Stimulated activated naive B cell treated with anti-CD40 and anti-IgM and Interleukin-4, amounts not matched to agents 10 μg/mL and 1 μg/mL and 100 μg/mL, for 72 hours (primary cell): ENCODE data around the gene JUND.

Experiments
- ATAC-seq, 2 donors: fragments of 150-1000 bp; cut with Tn5 transposase; replicated peaks; 2 replicates each; pipeline ENCODE4 v1.10.0; 2021; ENCODE audit warnings: moderate library complexity in 1 of 2
- DNase-seq: peaks from one replicate; pipeline ENCODE4 v3.0.0; 2021
- H3K27ac Mint-ChIP-seq: one replicate; pipeline ENCODE4 v1.8.0; 2022; ENCODE audit warnings: mild to moderate bottlenecking, mixed read lengths
- H3K27me3 Mint-ChIP-seq, 2 donors: one replicate each; pipeline ENCODE4 v1.8.0; 2022; ENCODE audit warnings: mixed read lengths in 2 of 2
- H3K36me3 Mint-ChIP-seq, 2 donors: one replicate each; pipeline ENCODE4 v1.8.0; 2022; ENCODE audit warnings: mixed read lengths in 2 of 2, mild to moderate bottlenecking in 1 of 2
- H3K4me1 Mint-ChIP-seq, 2 donors: one replicate each; pipeline ENCODE4 v1.8.0; 2022; ENCODE audit warnings: mixed read lengths in 2 of 2, mild to moderate bottlenecking in 1 of 2
- H3K4me3 Mint-ChIP-seq, 2 donors: one replicate each; pipeline ENCODE4 v1.8.0; 2022; ENCODE audit warnings: mild to moderate bottlenecking in 2 of 2, mixed read lengths in 2 of 2, moderate library complexity in 1 of 2
- H3K9me3 Mint-ChIP-seq, 2 donors: one replicate each; pipeline ENCODE4 v1.8.0; 2022; ENCODE audit warnings: mixed read lengths in 2 of 2, mild to moderate bottlenecking in 1 of 2

The JUND gene

DNA sequence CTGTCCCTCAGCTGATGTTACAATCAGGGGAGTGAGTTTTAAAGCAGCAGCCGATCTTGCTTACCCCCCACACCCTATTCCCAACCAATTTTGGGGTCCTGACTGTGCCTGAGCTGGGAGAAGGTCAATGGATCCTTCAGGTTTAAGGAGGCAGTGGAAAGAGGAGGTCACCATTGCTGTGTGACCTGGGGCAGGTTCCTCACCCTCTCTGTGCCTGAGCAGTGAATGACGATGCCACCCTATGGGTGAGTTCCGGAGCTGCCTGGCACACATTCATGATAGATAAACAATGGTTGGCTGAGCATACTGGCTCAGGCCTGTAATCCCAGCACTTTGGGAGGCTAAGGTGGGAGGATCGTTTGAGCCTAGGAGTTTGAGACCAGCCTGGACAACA lies 20.3 kb upstream of the JUND start:
- Mint-ChIP-seq H3K4me1 (peaks cover 34 to 68% of the 10 kb centered on the region in 2 donors), H3K27ac (peak overlapping the region; percentile 77), H3K36me3 (peaks cover 18 to 19% of the 10 kb centered on the region in 2 donors), H3K27me3 (no peaks in the 10 kb centered on the region), H3K9me3 (no peaks in the 10 kb centered on the region), H3K4me3 (no peak overlapping the region)
- ATAC-seq (no peak), DNase-seq (no peak)

DNA sequence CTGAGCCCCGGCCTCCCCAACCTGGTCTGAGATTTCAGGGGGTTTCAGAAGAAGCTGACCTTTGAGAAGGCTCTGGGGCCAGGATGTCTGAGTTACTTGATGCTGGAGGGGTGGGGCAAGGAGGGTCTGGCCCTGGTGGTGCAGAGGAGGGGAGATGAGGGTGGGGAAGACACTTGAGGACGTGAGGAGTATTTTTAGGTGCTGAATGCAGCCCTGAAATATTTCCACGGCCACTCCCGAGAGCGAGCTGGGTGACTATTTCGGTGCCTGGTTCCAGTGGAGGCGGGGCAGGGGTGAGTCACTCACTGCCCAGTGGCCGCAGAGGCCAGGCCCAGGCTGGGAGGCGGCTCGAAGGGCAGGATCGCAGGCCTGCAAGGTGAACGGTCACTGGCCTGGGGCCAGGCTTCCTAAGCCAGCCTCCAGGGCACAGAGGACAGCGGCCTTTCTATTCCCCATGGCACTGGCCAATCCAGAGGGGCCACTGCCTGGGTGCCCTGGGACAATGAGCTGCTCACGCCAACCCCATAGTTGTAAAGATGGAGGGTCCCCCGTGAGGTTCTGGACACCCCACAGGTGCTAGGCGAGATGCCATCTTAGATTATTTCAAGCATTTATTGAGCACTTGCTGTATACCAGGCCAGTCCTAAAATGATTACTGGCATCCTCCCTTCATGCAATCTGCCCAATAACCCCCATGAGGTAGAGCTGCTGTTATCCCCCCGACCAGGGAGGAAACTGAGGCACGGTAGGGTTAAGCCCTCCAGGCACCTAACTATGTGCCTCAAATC lies 19.7 kb upstream of the JUND start:
- no peaks in the 10 kb centered on the region for H3K27me3 Mint-ChIP-seq
- H3K4me1 Mint-ChIP-seq, result peaks cover 31 to 68% of the 10 kb centered on the region in 2 donors
- DNase-seq (no peak), ATAC-seq (no peak)
- peak overlapping the region; percentile 65 for H3K27ac Mint-ChIP-seq
- H3K4me3 Mint-ChIP-seq, result no peak overlapping the region
- peaks cover 15 to 16% of the 10 kb centered on the region in 2 donors for H3K36me3 Mint-ChIP-seq
- H3K9me3 Mint-ChIP-seq, result no peaks in the 10 kb centered on the region

DNA sequence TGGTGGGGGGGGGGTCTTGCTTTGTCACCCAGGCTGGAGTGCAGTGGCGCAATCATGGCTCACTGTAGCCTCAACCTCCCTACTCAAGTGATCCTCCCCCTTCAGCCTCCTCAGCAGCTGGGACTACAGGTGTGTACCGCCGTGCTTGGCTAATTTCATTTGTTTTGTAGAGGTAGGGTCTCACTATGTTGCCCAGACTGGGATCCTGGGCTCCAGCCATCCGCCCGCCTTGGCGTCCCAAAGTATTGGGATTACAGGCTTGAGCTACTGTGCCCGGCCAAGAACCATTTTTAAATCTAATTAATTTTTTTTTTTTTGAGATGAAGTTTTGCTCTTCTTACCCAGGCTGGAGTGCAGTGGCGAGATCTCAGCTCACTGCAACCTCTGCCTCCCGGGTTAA lies 18.2 kb upstream of the JUND start:
- Mint-ChIP-seq H3K27ac (no peak overlapping the region), H3K4me3 (no peak overlapping the region), H3K9me3 (peaks cover 5% of the 10 kb centered on the region in 2 donors), H3K27me3 (no peaks in the 10 kb centered on the region), H3K4me1 (peaks cover 31 to 66% of the 10 kb centered on the region in 2 donors), H3K36me3 (peaks cover 16 to 25% of the 10 kb centered on the region in 2 donors)
- DNase-seq (no peak), ATAC-seq (no peak)

DNA sequence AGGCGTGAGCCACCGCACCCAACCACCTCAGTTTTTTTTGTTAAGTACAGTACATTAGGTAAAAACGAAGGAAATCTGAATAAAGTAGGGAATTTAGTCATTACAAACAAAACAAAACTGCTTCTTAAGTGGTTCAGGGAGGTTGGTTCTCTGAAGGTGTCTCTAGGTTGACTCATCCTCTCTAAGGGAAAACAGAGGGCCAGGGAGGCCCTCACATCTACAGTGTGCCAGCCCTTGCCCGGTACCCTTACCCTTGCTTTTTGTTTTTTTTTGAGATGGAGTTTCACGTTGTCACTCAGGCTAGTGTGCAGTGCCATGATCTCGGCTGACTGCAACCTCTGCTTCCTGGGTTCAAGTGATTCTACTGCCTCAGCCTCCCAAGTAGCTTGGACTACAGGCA lies 17.2 kb upstream of the JUND start:
- H3K27me3 Mint-ChIP-seq, result no peaks in the 10 kb centered on the region
- H3K27ac Mint-ChIP-seq, result peak overlapping the region; percentile 42
- H3K4me1 Mint-ChIP-seq, result peaks cover 28 to 66% of the 10 kb centered on the region in 2 donors
- peaks cover 5% of the 10 kb centered on the region in 2 donors for H3K9me3 Mint-ChIP-seq
- peaks cover 16 to 26% of the 10 kb centered on the region in 2 donors for H3K36me3 Mint-ChIP-seq
- ATAC-seq, result no peak
- no peak for DNase-seq
- H3K4me3 Mint-ChIP-seq, result no peak overlapping the region

DNA sequence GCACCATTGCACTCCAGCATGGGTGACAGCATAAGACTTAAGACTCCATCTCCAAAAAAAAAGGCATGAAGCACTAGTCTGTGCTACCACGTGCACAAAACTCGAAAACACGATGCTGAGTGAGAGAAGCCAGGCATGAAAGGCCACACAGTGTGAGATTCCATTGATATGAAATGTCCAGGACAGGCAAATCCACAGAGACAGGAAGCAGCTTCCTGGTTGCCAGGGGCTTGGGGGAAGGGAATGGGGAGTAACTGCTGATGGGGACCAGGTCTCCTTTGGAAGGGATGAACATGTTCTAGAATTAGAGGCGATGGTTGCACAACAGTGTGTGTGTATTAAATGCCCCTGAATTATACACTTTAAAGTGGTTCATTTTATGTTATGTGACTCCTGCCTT lies 15.9 kb upstream of the JUND start:
- peaks cover 5% of the 10 kb centered on the region in 2 donors for H3K9me3 Mint-ChIP-seq
- peaks cover 15 to 29% of the 10 kb centered on the region in 2 donors for H3K36me3 Mint-ChIP-seq
- H3K4me1 Mint-ChIP-seq, result peaks cover 30 to 65% of the 10 kb centered on the region in 2 donors
- DNase-seq, result no peak
- no peak overlapping the region for H3K4me3 Mint-ChIP-seq
- ATAC-seq, result no peak
- peak overlapping the region; percentile 69 for H3K27ac Mint-ChIP-seq
- no peaks in the 10 kb centered on the region for H3K27me3 Mint-ChIP-seq

DNA sequence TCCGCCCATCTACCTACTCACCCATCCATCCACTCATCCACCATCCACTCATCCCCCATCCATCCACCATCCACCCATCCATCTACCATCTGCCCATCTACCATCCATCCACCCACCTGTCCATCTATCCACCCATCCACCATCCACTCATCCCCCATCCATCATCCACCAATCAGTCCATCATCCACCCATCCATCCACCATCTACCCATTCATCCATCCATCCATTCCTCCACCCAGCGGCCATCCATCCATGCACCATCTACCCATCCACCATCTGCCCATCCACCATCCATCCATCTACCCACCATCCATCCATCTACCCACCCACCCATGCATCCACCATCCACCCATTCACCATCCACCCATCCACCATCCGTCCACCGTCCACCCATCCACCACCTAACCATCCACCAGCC lies 13.6 kb upstream of the JUND start:
- H3K36me3 Mint-ChIP-seq, result peaks cover 17 to 37% of the 10 kb centered on the region in 2 donors
- DNase-seq (no peak), ATAC-seq (no peak)
- peaks cover 5% of the 10 kb centered on the region in 2 donors for H3K9me3 Mint-ChIP-seq
- peak overlapping the region; percentile 5 to 8 for H3K4me3 Mint-ChIP-seq
- H3K27me3 Mint-ChIP-seq, result no peaks in the 10 kb centered on the region
- peak overlapping the region; percentile 98 for H3K27ac Mint-ChIP-seq
- peaks cover 38 to 69% of the 10 kb centered on the region in 2 donors for H3K4me1 Mint-ChIP-seq

DNA sequence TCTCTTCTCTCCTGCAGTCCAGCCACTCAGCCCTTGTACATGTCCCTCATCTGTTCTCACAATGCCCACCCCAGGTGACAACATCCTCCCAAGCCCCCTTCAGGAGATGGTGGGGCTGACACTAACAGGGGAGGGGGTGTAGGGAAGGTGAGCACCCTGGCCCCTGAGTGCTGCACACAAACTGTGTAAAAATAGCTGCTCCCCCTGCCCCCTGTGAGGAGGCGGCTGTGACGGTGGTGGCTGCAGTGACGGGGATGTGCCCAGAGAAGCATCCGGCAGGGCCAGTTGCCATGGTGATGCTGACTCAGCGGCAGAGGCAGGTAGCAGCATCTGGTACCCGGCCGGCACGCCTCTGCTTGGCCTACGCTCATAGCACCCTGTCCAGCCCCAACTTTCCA lies 13.0 kb upstream of the JUND start:
- ATAC-seq, result peak; percentile 19 to 22
- peaks cover 17 to 37% of the 10 kb centered on the region in 2 donors for H3K36me3 Mint-ChIP-seq
- H3K4me1 Mint-ChIP-seq, result peaks cover 44 to 75% of the 10 kb centered on the region in 2 donors
- DNase-seq, result peak; percentile 76
- peaks cover 5% of the 10 kb centered on the region in 2 donors for H3K9me3 Mint-ChIP-seq
- peak overlapping the region; percentile 83 to 89 for H3K4me3 Mint-ChIP-seq
- peak overlapping the region; percentile 98 for H3K27ac Mint-ChIP-seq
- no peaks in the 10 kb centered on the region for H3K27me3 Mint-ChIP-seq

DNA sequence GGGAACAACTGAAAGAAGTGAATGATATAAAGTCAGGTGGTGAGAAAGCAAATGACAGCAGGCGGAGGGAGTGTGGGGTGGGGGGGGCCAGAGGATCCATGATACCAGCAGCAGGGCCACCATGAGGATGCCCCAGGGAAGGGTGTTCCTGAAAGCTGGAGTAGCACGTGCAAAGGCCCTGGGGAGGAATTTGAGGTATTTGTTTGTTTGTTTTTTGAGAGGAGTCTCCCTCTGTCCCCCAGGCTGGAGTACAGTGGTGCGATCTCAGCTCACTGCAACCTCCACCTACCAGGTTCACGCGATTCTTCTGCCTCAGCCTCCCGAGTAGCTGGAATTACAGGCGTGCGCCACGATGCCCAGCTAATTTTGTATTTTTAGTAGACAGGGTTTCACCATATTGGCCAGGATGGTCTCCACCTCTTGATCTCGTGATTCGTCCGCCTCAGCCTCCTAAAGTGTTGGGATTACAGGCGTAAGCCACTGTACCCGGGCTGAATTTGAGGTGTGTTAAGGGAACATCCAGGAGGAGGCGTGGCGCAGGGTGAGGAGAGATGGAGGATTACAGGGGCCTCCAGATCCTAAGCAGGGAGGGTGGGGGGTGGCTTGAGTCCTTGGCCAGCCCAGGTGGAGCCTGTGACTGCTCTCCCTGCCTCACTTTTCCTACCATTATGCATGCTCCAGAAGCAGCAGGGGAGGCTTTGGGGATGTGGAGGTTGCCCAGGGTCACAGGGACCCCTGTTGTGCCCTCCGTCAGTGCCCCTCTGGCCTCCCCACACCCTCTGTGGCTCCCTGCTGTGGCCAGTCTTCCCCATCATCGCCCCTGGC lies 12.4 kb upstream of the JUND start:
- ATAC-seq, result no peak
- H3K27ac Mint-ChIP-seq, result peak overlapping the region; percentile 98
- peak overlapping the region; percentile 83 to 89 for H3K4me3 Mint-ChIP-seq
- no peak for DNase-seq
- H3K9me3 Mint-ChIP-seq, result peaks cover 5% of the 10 kb centered on the region in 2 donors
- H3K27me3 Mint-ChIP-seq, result no peaks in the 10 kb centered on the region
- peaks cover 17 to 37% of the 10 kb centered on the region in 2 donors for H3K36me3 Mint-ChIP-seq
- peaks cover 47 to 73% of the 10 kb centered on the region in 2 donors for H3K4me1 Mint-ChIP-seq

DNA sequence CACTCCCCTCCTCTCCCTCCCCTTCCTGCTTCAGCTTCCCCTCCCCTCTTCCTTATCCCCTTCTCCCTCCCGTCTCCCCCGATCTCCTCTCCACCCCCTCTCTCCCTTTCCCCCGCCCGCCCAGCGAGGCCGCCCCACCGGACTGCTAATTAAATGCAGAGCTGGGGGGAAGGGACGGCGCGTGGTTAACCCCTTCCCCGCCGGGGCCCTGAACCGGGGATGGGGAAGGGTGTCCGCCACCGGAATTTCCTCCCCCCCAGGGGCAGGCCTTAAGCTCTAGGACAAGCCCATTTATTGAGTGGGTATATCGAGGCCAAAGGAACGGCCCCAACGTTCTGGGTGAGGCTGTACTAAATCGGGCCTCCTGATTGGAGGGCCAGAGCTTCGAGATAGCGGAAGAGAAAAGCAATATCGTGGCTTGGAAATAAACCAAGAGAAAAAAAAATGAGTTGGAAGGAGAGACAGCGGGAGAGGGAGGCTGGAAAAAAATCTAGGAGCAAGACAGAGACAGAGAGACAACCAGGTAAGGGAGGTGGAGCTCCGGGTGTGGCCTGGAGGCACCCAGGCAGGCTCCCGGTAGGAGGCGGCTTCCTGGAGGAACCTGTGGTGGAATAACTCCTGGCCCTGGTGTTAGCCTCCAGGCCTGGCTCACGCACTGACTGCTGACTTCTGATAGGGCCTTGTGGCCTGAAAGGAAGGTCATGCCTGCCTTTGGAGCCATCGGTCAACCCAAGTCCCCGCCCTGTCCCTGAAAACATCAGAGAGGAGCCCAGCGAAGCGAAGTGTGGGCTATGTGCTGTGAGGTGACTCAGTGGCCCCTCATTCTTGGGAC lies 11.6 kb upstream of the JUND start:
- peaks cover 5% of the 10 kb centered on the region in 2 donors for H3K9me3 Mint-ChIP-seq
- peak overlapping the region; percentile 83 to 89 for H3K4me3 Mint-ChIP-seq
- peaks cover 17 to 37% of the 10 kb centered on the region in 2 donors for H3K36me3 Mint-ChIP-seq
- peak; percentile 71 for DNase-seq
- no peaks in the 10 kb centered on the region for H3K27me3 Mint-ChIP-seq
- peak overlapping the region; percentile 94 for H3K27ac Mint-ChIP-seq
- H3K4me1 Mint-ChIP-seq, result peaks cover 48 to 77% of the 10 kb centered on the region in 2 donors
- ATAC-seq, result peak; percentile 8 to 9

DNA sequence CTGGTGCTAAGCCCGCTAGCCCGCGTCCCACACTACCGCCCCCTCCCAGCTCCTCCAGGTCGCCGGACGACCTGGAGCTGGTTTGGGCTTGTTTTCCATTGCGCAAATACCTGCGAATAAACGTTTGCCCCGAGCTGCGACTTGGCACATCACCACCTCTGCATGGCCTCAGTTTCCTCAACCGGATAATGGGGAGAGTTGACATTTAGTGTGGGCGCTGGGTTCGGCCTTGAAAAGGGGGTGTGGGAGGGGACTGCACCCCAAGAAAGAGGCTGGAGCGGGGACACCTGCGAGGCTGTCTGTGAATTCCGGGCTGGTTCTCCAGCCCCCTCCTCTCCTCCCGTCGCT lies 11.0 kb upstream of the JUND start:
- ATAC-seq, result peak in 1 of 2 donors; percentile 1
- DNase-seq, result no peak
- Mint-ChIP-seq H3K36me3 (peaks cover 17 to 37% of the 10 kb centered on the region in 2 donors), H3K4me1 (peaks cover 48 to 83% of the 10 kb centered on the region in 2 donors), H3K4me3 (peak overlapping the region; percentile 83 to 89), H3K27ac (peak overlapping the region; percentile 94), H3K9me3 (peaks cover 5% of the 10 kb centered on the region in 2 donors), H3K27me3 (no peaks in the 10 kb centered on the region)

DNA sequence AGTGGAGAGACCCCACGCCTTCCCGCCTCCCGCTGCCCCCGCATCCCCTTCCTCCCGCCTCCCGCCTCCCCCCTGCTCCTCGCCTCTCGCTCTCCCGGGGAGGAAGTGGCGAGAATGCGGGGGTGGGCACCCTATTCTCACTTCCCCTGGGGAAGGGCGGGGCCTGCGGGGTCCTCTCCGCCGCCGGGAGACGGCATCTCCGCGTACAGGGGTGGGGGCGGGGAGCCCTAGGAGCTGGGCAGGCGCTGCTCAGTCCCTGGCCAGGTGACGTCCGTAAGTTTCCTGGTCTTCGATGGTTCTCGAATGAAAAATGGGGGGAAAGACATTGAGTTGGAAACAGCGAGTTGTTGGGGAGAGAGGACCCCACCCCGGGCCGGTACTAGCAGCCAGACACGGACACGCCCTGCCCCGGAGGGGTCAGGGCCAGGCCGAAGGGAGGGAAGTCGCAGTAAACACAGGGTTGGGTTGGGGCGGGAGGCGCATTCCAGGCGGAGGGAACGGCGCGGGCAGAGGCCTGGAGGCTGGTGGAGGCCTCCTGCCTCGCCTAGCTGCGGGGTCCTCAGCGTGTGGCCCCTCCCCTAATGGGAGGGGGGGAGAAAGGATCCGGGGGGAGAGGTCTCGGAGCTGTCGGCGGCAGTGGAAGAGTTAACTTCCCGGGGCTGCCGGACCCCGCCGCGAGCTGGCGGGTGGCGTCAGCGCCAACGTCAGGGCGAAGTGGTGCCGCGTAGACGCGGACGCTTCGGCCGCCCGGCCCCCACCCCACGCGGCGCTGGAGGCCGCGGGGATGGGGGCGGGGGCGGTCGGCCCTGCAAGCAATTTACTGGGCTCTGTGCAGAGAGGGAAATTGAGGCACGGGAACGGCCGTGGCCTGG lies 10.4 kb upstream of the JUND start:
- H3K27me3 Mint-ChIP-seq, result no peaks in the 10 kb centered on the region
- peak overlapping the region; percentile 83 to 89 for H3K4me3 Mint-ChIP-seq
- H3K36me3 Mint-ChIP-seq, result peaks cover 15 to 34% of the 10 kb centered on the region in 2 donors
- H3K27ac Mint-ChIP-seq, result peak overlapping the region; percentile 95
- peaks cover 5% of the 10 kb centered on the region in 2 donors for H3K9me3 Mint-ChIP-seq
- ATAC-seq, result peak; percentile 53 to 60
- peaks cover 48 to 89% of the 10 kb centered on the region in 2 donors for H3K4me1 Mint-ChIP-seq
- peak; percentile 95 for DNase-seq

DNA sequence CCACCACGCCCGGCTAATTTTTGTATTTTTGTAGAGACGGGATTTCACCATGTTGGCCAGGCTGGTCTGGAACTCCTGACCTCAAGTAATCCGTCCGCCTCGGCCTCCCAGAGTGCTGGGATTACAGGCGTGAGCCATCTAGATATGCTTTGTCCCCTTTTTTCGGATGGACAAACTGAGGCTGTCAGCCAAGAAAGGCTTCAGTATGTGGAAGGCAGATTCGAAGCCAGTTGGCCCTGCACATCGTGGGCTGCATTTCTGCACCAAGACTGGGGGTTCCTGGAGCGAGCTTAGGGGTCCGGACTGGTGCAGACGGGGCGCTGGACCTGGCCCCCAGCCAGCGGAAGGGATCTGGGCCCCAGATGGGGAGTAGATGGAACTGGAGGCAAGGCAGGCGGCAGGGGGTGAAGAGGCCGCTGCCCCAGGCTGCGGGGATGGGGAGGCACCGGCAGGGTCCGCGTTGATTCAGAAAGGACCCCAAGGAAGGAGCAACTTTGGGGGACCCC lies 9.7 kb upstream of the JUND start:
- peak overlapping the region; percentile 83 to 89 for H3K4me3 Mint-ChIP-seq
- H3K9me3 Mint-ChIP-seq, result peaks cover 5% of the 10 kb centered on the region in 2 donors
- peak overlapping the region; percentile 95 for H3K27ac Mint-ChIP-seq
- peaks cover 52 to 89% of the 10 kb centered on the region in 2 donors for H3K4me1 Mint-ChIP-seq
- peak; percentile 7 to 8 for ATAC-seq
- no peak for DNase-seq
- H3K36me3 Mint-ChIP-seq, result peaks cover 11 to 36% of the 10 kb centered on the region in 2 donors
- H3K27me3 Mint-ChIP-seq, result no peaks in the 10 kb centered on the region
